Mammary epithelial cell (primary cell): Measurements from ENCODE around the gene AMY1B.
"Not testable (repeated sequence)": the region's sequence is repeated elsewhere in the genome, so short reads cannot be mapped to it uniquely, and the experiment has no call there.

Experiments used
- EZH2 ChIP-seq: IDR thresholded peaks from 2 replicates; pipeline ENCODE4 v1.6.1; 2012; ENCODE audit warnings: low read length, inconsistent platforms, borderline replicate concordance
- TF ChIP-seq, protein P1 (sequence below), 2 donors: IDR thresholded peaks in 1 of 2; conservative IDR thresholded peaks in 1 of 2; 2 replicates each; pipeline ENCODE4 v1.5.1; 2011 to 2012; ENCODE audit warnings: inconsistent platforms in 2 of 2, low read length in 2 of 2, mild to moderate bottlenecking in 2 of 2, control low read depth in 1 of 2, low read depth in 1 of 2; ENCODE audit not compliant: insufficient read depth in 1 of 2; ENCODE audit errors: extremely low read depth in 1 of 2

DNA sequence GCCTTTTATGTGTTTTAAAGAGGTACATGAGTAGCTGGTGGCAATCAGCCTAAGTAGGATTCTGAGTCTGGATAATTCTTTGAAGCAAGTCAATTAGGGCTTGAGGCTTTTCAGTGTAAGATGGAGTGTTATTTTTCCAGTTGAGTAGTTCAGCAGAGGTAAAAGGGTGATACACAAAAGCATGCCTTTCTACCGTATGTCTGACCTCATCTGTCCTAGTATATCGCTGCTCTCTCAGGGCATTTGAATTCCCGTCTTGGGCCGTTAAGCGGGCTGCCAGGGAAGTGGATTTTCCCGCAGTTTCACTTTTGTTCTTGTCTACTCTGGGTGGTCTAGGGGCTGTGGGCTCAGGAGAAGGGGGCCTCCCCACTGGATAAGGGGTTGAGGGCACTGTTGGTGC is 41.9 kb downstream of the AMY1B start:
- TF ChIP-seq, protein P1, sequence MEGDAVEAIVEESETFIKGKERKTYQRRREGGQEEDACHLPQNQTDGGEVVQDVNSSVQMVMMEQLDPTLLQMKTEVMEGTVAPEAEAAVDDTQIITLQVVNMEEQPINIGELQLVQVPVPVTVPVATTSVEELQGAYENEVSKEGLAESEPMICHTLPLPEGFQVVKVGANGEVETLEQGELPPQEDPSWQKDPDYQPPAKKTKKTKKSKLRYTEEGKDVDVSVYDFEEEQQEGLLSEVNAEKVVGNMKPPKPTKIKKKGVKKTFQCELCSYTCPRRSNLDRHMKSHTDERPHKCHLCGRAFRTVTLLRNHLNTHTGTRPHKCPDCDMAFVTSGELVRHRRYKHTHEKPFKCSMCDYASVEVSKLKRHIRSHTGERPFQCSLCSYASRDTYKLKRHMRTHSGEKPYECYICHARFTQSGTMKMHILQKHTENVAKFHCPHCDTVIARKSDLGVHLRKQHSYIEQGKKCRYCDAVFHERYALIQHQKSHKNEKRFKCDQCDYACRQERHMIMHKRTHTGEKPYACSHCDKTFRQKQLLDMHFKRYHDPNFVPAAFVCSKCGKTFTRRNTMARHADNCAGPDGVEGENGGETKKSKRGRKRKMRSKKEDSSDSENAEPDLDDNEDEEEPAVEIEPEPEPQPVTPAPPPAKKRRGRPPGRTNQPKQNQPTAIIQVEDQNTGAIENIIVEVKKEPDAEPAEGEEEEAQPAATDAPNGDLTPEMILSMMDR (conservative IDR thresholded peaks at IDR 0.05 in 1 of 2, IDR thresholded peaks at IDR 0.05 in 1 of 2; ENCODE audit: extremely low read depth in 1 of 2, insufficient read depth in 1 of 2, low read depth in 1 of 2, low read length in 2 of 2): not testable (repeated sequence)
- not testable (repeated sequence) for TF ChIP-seq EZH2
